K562 (cell line): ENCODE measurements around the gene ICAM3. TPM values are rescaled to one million over a fixed set of nuclear protein-coding genes. Genes with fewer than 3 reads are reported as not detected.

Experiments
- COPS2 ChIP-seq: fragments of 450-650 bp; conservative IDR thresholded peaks from 2 replicates; pipeline ENCODE4 v1.6.1; 2016; ENCODE audit warnings: mild to moderate bottlenecking, moderate library complexity
- E2F3 ChIP-seq: fragments of 250-450 bp; sonication (Bioruptor Pico); IDR thresholded peaks from 2 replicates; pipeline ENCODE4 v1.4.0; 2020; ENCODE audit warnings: mild to moderate bottlenecking
- MYBL2 ChIP-seq, 2 experiments: fragments of 450-650 bp in 1 of 2; sonication (generic) in 1 of 2; formaldehyde crosslinking in 1 of 2; IDR thresholded peaks; 2 replicates each; pipeline versions ENCODE4 v1.6.1 to v1.8.1; 2017 to 2022; ENCODE audit warnings: borderline replicate concordance in 1 of 2, inconsistent platforms in 1 of 2, low read depth in 1 of 2, mild to moderate bottlenecking in 1 of 2, missing genetic modification reagents in 1 of 2, moderate library complexity in 1 of 2
- NR1H2 ChIP-seq: sonication (generic); formaldehyde crosslinking; IDR thresholded peaks from 2 replicates; pipeline ENCODE4 v1.4.0; 2020; ENCODE audit warnings: mild to moderate bottlenecking, missing genetic modification reagents
- POLR2G ChIP-seq: fragments of 200-400 bp; formaldehyde crosslinking; IDR thresholded peaks from 2 replicates; pipeline ENCODE4 v1.6.1; 2017; ENCODE audit warnings: low read depth, mild to moderate bottlenecking, antibody characterized with exemption, low read length, moderate library complexity
- SMAD4 ChIP-seq: fragments of 250-450 bp; sonication (Bioruptor Pico); conservative IDR thresholded peaks from 2 replicates; pipeline ENCODE4 v1.8.0; 2021; ENCODE audit warnings: inconsistent platforms, mild to moderate bottlenecking, moderate library complexity
- SREBF2 ChIP-seq: sonication (generic); formaldehyde crosslinking; IDR thresholded peaks from 2 replicates; pipeline ENCODE4 v1.4.0; 2020; ENCODE audit warnings: mild to moderate bottlenecking, missing genetic modification reagents
- TOE1 ChIP-seq, 2 experiments: fragments of 450-650 bp in 1 of 2; sonication (generic) in 1 of 2; formaldehyde crosslinking in 1 of 2; IDR thresholded peaks; 2 replicates each; pipeline versions ENCODE4 v1.7.1 to v1.8.0; 2016 to 2022; ENCODE audit warnings: borderline replicate concordance in 2 of 2, mild to moderate bottlenecking in 2 of 2, antibody characterized with exemption in 1 of 2, inconsistent platforms in 1 of 2, low read depth in 1 of 2, missing genetic modification reagents in 1 of 2, moderate library complexity in 1 of 2
- ZNF23 ChIP-seq: fragments of 250-450 bp; sonication (Bioruptor Pico); IDR thresholded peaks from 2 replicates; pipeline ENCODE4 v1.4.0; 2020; ENCODE audit warnings: mild to moderate bottlenecking
- polyA plus RNA-seq, 8 experiments: library from polyadenylated mRNA; depleted of rRNA in 4 of 8; stranded (reverse) in 5 of 8; unstranded in 3 of 8; fragments of >200 nt; fragmentation: Nextera tagmentation in 2 of 8; fragmentation: Illumina TruSeq in 1 of 8; extraction: Ambion mirVana in 2 of 8; extraction: Trizol in 1 of 8; gene quantifications; 2 replicates each; pipeline versions ENCODE4 v1.2.1 to v1.2.3, GENCODE V29; 2011 to 2014; ENCODE audit warnings: inconsistent platforms in 1 of 8, missing spikeins in 1 of 8
- total RNA-seq, 7 experiments: library from RNA; depleted of rRNA in 6 of 7; stranded (reverse); fragments of >200 nt in 6 of 7; fragmentation: Illumina TruSeq in 2 of 7; extraction: Trizol in 2 of 7; gene quantifications; 2 replicates each; pipeline versions ENCODE4 v1.2.1 to v1.2.3, GENCODE V29; 2011 to 2021; ENCODE audit warnings: low replicate concordance in 1 of 7

ICAM3 gene
- total and polyA plus RNA-seq, 9 of the 15 experiments (the other 6 are each of a cell fraction or from before 2014, with no cell fraction given), result 6.5 to 39.5 (median 24.2) TPM

GRCh38 chr19:10293637-10294367 is 45.6 kb downstream of the ICAM3 start (continued):
- TF ChIP-seq TOE1 (IDR thresholded peaks at IDR 0.05; ENCODE audit: borderline replicate concordance), result no peak
- no peak for TF ChIP-seq TOE1 (CRISPR knock-in tag; IDR thresholded peaks at IDR 0.05; ENCODE audit: borderline replicate concordance, low read depth)
- TF ChIP-seq E2F3, result no peak
- TF ChIP-seq POLR2G, result peak; percentile 63
- TF ChIP-seq COPS2, result no peak
- TF ChIP-seq SMAD4 (CRISPR knock-in tag), result 0 out of 2 replicates have a peak, but pooled peaks have one; percentile 2
- no peak for TF ChIP-seq ZNF23
- no peak for TF ChIP-seq NR1H2
- TF ChIP-seq SREBF2 (CRISPR knock-in tag), result no peak
- TF ChIP-seq MYBL2 (IDR thresholded peaks at IDR 0.05; ENCODE audit: low read depth), result no peak
- TF ChIP-seq MYBL2 (CRISPR knock-in tag; IDR thresholded peaks at IDR 0.05; ENCODE audit: borderline replicate concordance), result no peak
